Measurements from ENCODE around the gene FBXL19. TPM values are rescaled to one million over a fixed set of nuclear protein-coding genes. Genes with fewer than 3 reads are reported as not detected.

Gene FBXL19
- total and polyA plus RNA-seq, 2 of the 13 experiments (the other 11 are each of a cell fraction or from before 2014, with no cell fraction given), result 6.0 to 13.7 TPM

GRCh38 chr16:30953511-30954124 is 30.2 kb downstream of the FBXL19 start (continued):
- TF ChIP-seq FUBP1 (CRISPR knock-in tag; IDR thresholded peaks at IDR 0.05; ENCODE audit: borderline replicate concordance) (no peak), KLF9 (CRISPR knock-in tag; IDR thresholded peaks at IDR 0.05; ENCODE audit: low read depth) (no peak), HMGXB4 (CRISPR knock-in tag; IDR thresholded peaks at IDR 0.05; ENCODE audit: borderline replicate concordance in 1 of 2, low read depth in 1 of 2) (peak; percentile 90 to 95), ZNF747 (CRISPR knock-in tag; IDR thresholded peaks at IDR 0.05; ENCODE audit: borderline replicate concordance) (0 out of 2 replicates have a peak, but pooled peaks have one; percentile 37), ZNF343 (CRISPR knock-in tag; IDR thresholded peaks at IDR 0.05) (peak; percentile 63), PBX2 (CRISPR knock-in tag; IDR thresholded peaks at IDR 0.05) (no peak; the same call in 1 of the 2 replicates), ZNF33B (CRISPR knock-in tag; IDR thresholded peaks at IDR 0.05) (peak; percentile 78; the same call in 1 of the 2 replicates), BCL3 (CRISPR knock-in tag; IDR thresholded peaks at IDR 0.05) (peak; percentile 81; the same call in 1 of the 2 replicates), FOXK1 (CRISPR knock-in tag; IDR thresholded peaks at IDR 0.05; ENCODE audit: borderline replicate concordance, low read depth) (0 out of 2 replicates have a peak, but pooled peaks have one; percentile 45), GFI1 (CRISPR knock-in tag; IDR thresholded peaks at IDR 0.05; ENCODE audit: borderline replicate concordance) (no peak), ZNF709 (CRISPR knock-in tag; IDR thresholded peaks at IDR 0.05) (no peak), SIN3A (IDR thresholded peaks at IDR 0.05; ENCODE audit: borderline replicate concordance, low read depth, low read length) (no peak), KIAA2018 (CRISPR knock-in tag; IDR thresholded peaks at IDR 0.05; ENCODE audit: borderline replicate concordance) (no peak)

Measured in HepG2 (cell line).